ENCODE measurements around the gene ANTXR1. TPM values are rescaled to one million over a fixed set of nuclear protein-coding genes. Genes with fewer than 3 reads are reported as not detected.

The ANTXR1 gene
- total and polyA plus RNA-seq, 9 of the 15 experiments (the other 6 are each of a cell fraction or from before 2014, with no cell fraction given), result 0.07 to 1.00 (median 0.54) TPM

GRCh38 chr2:69185807-69186206 is 172.8 kb downstream of the ANTXR1 start:
- 1% methylated on average over 7 of the region's 7 CpGs for WGBS (ENCODE audit: insufficient coverage, low coverage, missing lambda C conversion rate)
- DNase-seq (ENCODE audit: extremely low read depth in 1 of 4, low spot score in 3 of 4) (no peak), FAIRE-seq (no peak), ATAC-seq (no peak)
- Histone ChIP-seq H3K4me3 (no peak overlapping the region), H3K36me3 (ENCODE audit: control insufficient read depth, insufficient read depth, low read length) (no peaks in the 10 kb centered on the region), H4K20me1 (replicated peaks; ENCODE audit: control insufficient read depth, insufficient read depth, low read length) (no peaks in the 10 kb centered on the region), H3K27me3 (ENCODE audit: control insufficient read depth in 2 of 2, insufficient read depth in 2 of 2, low read length in 2 of 2) (peaks cover 15 to 34% of the 10 kb centered on the region in 2 experiments), H3K27ac (ENCODE audit: extremely low read depth, low read depth, low read length) (no peak overlapping the region), H3K79me2 (ENCODE audit: control insufficient read depth, insufficient read depth, low read length) (no peaks in the 10 kb centered on the region), H2AFZ (ENCODE audit: low read depth, low read length) (no peak overlapping the region), H3K9me3 (replicated peaks; ENCODE audit: control insufficient read depth, insufficient read depth, low read depth, low read length) (no peaks in the 10 kb centered on the region), H3K9me1 (ENCODE audit: control insufficient read depth, insufficient read depth, low read length) (no peaks in the 10 kb centered on the region), H3K4me2 (ENCODE audit: insufficient read depth, low read length) (no peak overlapping the region), H3K4me1 (replicated peaks in 1 of 2; ENCODE audit: control insufficient read depth in 2 of 2, insufficient read depth in 2 of 2, low read length in 2 of 2) (peaks cover 0 to 16% of the 10 kb centered on the region in 2 experiments; a peak in 2 of 5 replicates), H3K9ac (ENCODE audit: insufficient read depth in 1 of 2, low read depth in 2 of 2, low read length in 2 of 2) (no peak overlapping the region)
- no peak for TF ChIP-seq FOXK2 (conservative IDR thresholded peaks at IDR 0.05 in 1 of 2, IDR thresholded peaks at IDR 0.05 in 1 of 2; ENCODE audit: low read depth in 2 of 2)
- TF ChIP-seq DPF2 (IDR thresholded peaks at IDR 0.05), result no peak
- no peak for TF ChIP-seq MAZ (CRISPR knock-in tag; conservative IDR thresholded peaks at IDR 0.05 in 1 of 2, IDR thresholded peaks at IDR 0.05 in 1 of 2)
- TF ChIP-seq KHSRP (IDR thresholded peaks at IDR 0.05), result no peak
- TF ChIP-seq JUN (IDR thresholded peaks at IDR 0.05; ENCODE audit: borderline replicate concordance, low read depth, low read length), result no peak
- no peak for TF ChIP-seq JUN (CRISPR knock-in tag; IDR thresholded peaks at IDR 0.05; ENCODE audit: borderline replicate concordance)
- no peak for TF ChIP-seq ZFX (CRISPR knock-in tag; IDR thresholded peaks at IDR 0.05)
- no peak for TF ChIP-seq TCF15 (CRISPR knock-in tag; IDR thresholded peaks at IDR 0.05)
- no peak for TF ChIP-seq MAFG (tag; conservative IDR thresholded peaks at IDR 0.05)
- TF ChIP-seq MCM7 (IDR thresholded peaks at IDR 0.05), result no peak
- TF ChIP-seq, protein P1, sequence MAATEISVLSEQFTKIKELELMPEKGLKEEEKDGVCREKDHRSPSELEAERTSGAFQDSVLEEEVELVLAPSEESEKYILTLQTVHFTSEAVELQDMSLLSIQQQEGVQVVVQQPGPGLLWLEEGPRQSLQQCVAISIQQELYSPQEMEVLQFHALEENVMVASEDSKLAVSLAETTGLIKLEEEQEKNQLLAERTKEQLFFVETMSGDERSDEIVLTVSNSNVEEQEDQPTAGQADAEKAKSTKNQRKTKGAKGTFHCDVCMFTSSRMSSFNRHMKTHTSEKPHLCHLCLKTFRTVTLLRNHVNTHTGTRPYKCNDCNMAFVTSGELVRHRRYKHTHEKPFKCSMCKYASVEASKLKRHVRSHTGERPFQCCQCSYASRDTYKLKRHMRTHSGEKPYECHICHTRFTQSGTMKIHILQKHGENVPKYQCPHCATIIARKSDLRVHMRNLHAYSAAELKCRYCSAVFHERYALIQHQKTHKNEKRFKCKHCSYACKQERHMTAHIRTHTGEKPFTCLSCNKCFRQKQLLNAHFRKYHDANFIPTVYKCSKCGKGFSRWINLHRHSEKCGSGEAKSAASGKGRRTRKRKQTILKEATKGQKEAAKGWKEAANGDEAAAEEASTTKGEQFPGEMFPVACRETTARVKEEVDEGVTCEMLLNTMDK (IDR thresholded peaks at IDR 0.05; ENCODE audit: borderline replicate concordance, insufficient read depth, low read depth, low read length, poor library complexity, severe bottlenecking), result no peak
- no peak for TF ChIP-seq CHD2 (IDR thresholded peaks at IDR 0.05; ENCODE audit: low read depth, low read length)
- no peak for TF ChIP-seq MTA1 (IDR thresholded peaks at IDR 0.05; ENCODE audit: borderline replicate concordance)
- no peak for TF ChIP-seq CCAR2 (IDR thresholded peaks at IDR 0.05; ENCODE audit: low read depth, low read length)
- TF ChIP-seq ZNF263 (CRISPR knock-in tag; IDR thresholded peaks at IDR 0.05; ENCODE audit: borderline replicate concordance), result no peak
- ChIA-PET POLR2A (interaction anchor here (0.6 to 1.7 kb wide), 3 partner anchors 10 to 933 kb away, joined by 3 to 4 read pairs (median 4); no protein-coding TSS in a partner anchor), CTCF (ENCODE audit: low intra/inter-chr PET ratio) (no interaction called here)
- BruUV-seq (replicated peaks), result no TSS peak
- intact Hi-C loops (cut with micrococcal nuclease) (no loop called here), in situ Hi-C loops (cut with MboI) (no loop called here)
